HEK293 (cell line): Measurements from ENCODE around the gene ANKRD33B.
A peak's percentile ranks its signal among the peaks of the same experiment; 100 is the strongest.

Experiments
- GLI2 ChIP-seq: fragments of 450-650 bp; formaldehyde crosslinking; IDR thresholded peaks from 2 replicates; pipeline ENCODE4; 2017; ENCODE audit warnings: missing biosample characterization, missing genetic modification characterization, low read depth, borderline replicate concordance
- HIC1 ChIP-seq: fragments of 450-650 bp; formaldehyde crosslinking; IDR thresholded peaks from 2 replicates; pipeline ENCODE4 v1.5.1; 2016; ENCODE audit warnings: missing biosample characterization, missing genetic modification characterization
- ZNF133 ChIP-seq: fragments of 450-650 bp; formaldehyde crosslinking; IDR thresholded peaks from 2 replicates; pipeline ENCODE4 v1.5.1; 2016; ENCODE audit warnings: missing biosample characterization, missing genetic modification characterization
- ZNF2 ChIP-seq: fragments of 450-650 bp; formaldehyde crosslinking; IDR thresholded peaks from 2 replicates; pipeline ENCODE4 v1.5.1; 2016; ENCODE audit warnings: missing biosample characterization, missing genetic modification characterization
- ZNF292 ChIP-seq: fragments of 450-650 bp; formaldehyde crosslinking; IDR thresholded peaks from 2 replicates; pipeline ENCODE4 v1.5.1; 2016; ENCODE audit warnings: low read depth, missing biosample characterization, missing genetic modification characterization, borderline replicate concordance
- ZNF518A ChIP-seq: fragments of 450-650 bp; formaldehyde crosslinking; conservative IDR thresholded peaks from 2 replicates; pipeline ENCODE4 v1.5.1; 2016; ENCODE audit warnings: low read depth, missing biosample characterization, missing genetic modification characterization
- ZNF544 ChIP-seq: fragments of 450-650 bp; formaldehyde crosslinking; IDR thresholded peaks from 2 replicates; pipeline ENCODE4 v1.5.0; 2017; ENCODE audit warnings: missing biosample characterization, missing genetic modification characterization
- ZNF561 ChIP-seq: fragments of 450-650 bp; IDR thresholded peaks from 2 replicates; pipeline ENCODE4 v1.5.1; 2018; ENCODE audit warnings: missing biosample characterization, missing genetic modification characterization, borderline replicate concordance
- ZNF658 ChIP-seq: fragments of 450-650 bp; formaldehyde crosslinking; IDR thresholded peaks from 2 replicates; pipeline ENCODE4; 2016; ENCODE audit warnings: missing biosample characterization, missing genetic modification characterization
- ZNF76 ChIP-seq: fragments of 450-650 bp; formaldehyde crosslinking; IDR thresholded peaks from 2 replicates; pipeline ENCODE4; 2016; ENCODE audit warnings: low read depth, missing biosample characterization, missing genetic modification characterization, borderline replicate concordance
- ZNF791 ChIP-seq: fragments of 450-650 bp; formaldehyde crosslinking; IDR thresholded peaks from 2 replicates; pipeline ENCODE4 v1.5.1; 2016; ENCODE audit warnings: missing biosample characterization, missing genetic modification characterization
- ZSCAN16 ChIP-seq: fragments of 450-650 bp; formaldehyde crosslinking; IDR thresholded peaks from 2 replicates; pipeline ENCODE4 v1.5.1; 2016; ENCODE audit warnings: missing biosample characterization, missing genetic modification characterization
- TF ChIP-seq, protein P1 (sequence below): fragments of 450-650 bp; formaldehyde crosslinking; IDR thresholded peaks from 2 replicates; pipeline ENCODE4 v1.5.1; 2016; ENCODE audit warnings: missing biosample characterization, missing genetic modification characterization
- TF ChIP-seq, protein P2 (sequence below): fragments of 450-650 bp; formaldehyde crosslinking; IDR thresholded peaks from 2 replicates; pipeline ENCODE4 v1.5.1; 2016; ENCODE audit warnings: missing biosample characterization, missing genetic modification characterization
- TF ChIP-seq, protein P3 (sequence below): fragments of 450-650 bp; formaldehyde crosslinking; conservative IDR thresholded peaks from 2 replicates; pipeline ENCODE4 v1.5.1; 2016; ENCODE audit warnings: low read depth, missing biosample characterization, missing genetic modification characterization
- TF ChIP-seq, protein P4 (sequence below): fragments of 450-650 bp; formaldehyde crosslinking; IDR thresholded peaks from 2 replicates; pipeline ENCODE4 v1.5.1; 2016; ENCODE audit warnings: missing biosample characterization, missing genetic modification characterization
- TF ChIP-seq, protein P5 (sequence below): fragments of 450-650 bp; formaldehyde crosslinking; IDR thresholded peaks from 2 replicates; pipeline ENCODE4 v1.5.1; 2016; ENCODE audit warnings: missing biosample characterization, missing genetic modification characterization

The ANKRD33B gene

GRCh38 chr5:10601246-10602030 lies 37.6 kb downstream of the ANKRD33B start (continued):
- TF ChIP-seq ZNF518A (tag by site-specific recombination) (no peak; the same call in 1 of the 2 replicates), ZNF791 (tag by site-specific recombination) (no peak), ZNF292 (no peak), GLI2 (tag by site-specific recombination) (0 out of 2 replicates have a peak, but pooled peaks have one; percentile 78), ZNF544 (tag by site-specific recombination) (peak; percentile 100), ZNF658 (tag by site-specific recombination) (no peak), ZNF76 (tag by site-specific recombination) (peak; percentile 96), ZNF2 (peak; percentile 87; the same call in 1 of the 2 replicates), HIC1 (tag by site-specific recombination) (peak; percentile 89), ZSCAN16 (tag by site-specific recombination) (no peak), ZNF133 (tag by site-specific recombination) (no peak; the same call in 1 of the 2 replicates), ZNF561 (peak; percentile 100)
- TF ChIP-seq, protein P1, sequence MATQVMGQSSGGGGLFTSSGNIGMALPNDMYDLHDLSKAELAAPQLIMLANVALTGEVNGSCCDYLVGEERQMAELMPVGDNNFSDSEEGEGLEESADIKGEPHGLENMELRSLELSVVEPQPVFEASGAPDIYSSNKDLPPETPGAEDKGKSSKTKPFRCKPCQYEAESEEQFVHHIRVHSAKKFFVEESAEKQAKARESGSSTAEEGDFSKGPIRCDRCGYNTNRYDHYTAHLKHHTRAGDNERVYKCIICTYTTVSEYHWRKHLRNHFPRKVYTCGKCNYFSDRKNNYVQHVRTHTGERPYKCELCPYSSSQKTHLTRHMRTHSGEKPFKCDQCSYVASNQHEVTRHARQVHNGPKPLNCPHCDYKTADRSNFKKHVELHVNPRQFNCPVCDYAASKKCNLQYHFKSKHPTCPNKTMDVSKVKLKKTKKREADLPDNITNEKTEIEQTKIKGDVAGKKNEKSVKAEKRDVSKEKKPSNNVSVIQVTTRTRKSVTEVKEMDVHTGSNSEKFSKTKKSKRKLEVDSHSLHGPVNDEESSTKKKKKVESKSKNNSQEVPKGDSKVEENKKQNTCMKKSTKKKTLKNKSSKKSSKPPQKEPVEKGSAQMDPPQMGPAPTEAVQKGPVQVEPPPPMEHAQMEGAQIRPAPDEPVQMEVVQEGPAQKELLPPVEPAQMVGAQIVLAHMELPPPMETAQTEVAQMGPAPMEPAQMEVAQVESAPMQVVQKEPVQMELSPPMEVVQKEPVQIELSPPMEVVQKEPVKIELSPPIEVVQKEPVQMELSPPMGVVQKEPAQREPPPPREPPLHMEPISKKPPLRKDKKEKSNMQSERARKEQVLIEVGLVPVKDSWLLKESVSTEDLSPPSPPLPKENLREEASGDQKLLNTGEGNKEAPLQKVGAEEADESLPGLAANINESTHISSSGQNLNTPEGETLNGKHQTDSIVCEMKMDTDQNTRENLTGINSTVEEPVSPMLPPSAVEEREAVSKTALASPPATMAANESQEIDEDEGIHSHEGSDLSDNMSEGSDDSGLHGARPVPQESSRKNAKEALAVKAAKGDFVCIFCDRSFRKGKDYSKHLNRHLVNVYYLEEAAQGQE (tag by site-specific recombination): peak; percentile 18; the same call in 1 of the 2 replicates
- TF ChIP-seq, protein P2, sequence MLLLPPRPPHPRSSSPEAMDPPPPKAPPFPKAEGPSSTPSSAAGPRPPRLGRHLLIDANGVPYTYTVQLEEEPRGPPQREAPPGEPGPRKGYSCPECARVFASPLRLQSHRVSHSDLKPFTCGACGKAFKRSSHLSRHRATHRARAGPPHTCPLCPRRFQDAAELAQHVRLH (tag by site-specific recombination): peak; percentile 85
- TF ChIP-seq, protein P3, sequence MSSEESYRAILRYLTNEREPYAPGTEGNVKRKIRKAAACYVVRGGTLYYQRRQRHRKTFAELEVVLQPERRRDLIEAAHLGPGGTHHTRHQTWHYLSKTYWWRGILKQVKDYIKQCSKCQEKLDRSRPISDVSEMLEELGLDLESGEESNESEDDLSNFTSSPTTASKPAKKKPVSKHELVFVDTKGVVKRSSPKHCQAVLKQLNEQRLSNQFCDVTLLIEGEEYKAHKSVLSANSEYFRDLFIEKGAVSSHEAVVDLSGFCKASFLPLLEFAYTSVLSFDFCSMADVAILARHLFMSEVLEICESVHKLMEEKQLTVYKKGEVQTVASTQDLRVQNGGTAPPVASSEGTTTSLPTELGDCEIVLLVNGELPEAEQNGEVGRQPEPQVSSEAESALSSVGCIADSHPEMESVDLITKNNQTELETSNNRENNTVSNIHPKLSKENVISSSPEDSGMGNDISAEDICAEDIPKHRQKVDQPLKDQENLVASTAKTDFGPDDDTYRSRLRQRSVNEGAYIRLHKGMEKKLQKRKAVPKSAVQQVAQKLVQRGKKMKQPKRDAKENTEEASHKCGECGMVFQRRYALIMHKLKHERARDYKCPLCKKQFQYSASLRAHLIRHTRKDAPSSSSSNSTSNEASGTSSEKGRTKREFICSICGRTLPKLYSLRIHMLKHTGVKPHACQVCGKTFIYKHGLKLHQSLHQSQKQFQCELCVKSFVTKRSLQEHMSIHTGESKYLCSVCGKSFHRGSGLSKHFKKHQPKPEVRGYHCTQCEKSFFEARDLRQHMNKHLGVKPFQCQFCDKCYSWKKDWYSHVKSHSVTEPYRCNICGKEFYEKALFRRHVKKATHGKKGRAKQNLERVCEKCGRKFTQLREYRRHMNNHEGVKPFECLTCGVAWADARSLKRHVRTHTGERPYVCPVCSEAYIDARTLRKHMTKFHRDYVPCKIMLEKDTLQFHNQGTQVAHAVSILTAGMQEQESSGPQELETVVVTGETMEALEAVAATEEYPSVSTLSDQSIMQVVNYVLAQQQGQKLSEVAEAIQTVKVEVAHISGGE (tag by site-specific recombination): peak; percentile 41; the same call in 1 of the 2 replicates
- TF ChIP-seq, protein P4, sequence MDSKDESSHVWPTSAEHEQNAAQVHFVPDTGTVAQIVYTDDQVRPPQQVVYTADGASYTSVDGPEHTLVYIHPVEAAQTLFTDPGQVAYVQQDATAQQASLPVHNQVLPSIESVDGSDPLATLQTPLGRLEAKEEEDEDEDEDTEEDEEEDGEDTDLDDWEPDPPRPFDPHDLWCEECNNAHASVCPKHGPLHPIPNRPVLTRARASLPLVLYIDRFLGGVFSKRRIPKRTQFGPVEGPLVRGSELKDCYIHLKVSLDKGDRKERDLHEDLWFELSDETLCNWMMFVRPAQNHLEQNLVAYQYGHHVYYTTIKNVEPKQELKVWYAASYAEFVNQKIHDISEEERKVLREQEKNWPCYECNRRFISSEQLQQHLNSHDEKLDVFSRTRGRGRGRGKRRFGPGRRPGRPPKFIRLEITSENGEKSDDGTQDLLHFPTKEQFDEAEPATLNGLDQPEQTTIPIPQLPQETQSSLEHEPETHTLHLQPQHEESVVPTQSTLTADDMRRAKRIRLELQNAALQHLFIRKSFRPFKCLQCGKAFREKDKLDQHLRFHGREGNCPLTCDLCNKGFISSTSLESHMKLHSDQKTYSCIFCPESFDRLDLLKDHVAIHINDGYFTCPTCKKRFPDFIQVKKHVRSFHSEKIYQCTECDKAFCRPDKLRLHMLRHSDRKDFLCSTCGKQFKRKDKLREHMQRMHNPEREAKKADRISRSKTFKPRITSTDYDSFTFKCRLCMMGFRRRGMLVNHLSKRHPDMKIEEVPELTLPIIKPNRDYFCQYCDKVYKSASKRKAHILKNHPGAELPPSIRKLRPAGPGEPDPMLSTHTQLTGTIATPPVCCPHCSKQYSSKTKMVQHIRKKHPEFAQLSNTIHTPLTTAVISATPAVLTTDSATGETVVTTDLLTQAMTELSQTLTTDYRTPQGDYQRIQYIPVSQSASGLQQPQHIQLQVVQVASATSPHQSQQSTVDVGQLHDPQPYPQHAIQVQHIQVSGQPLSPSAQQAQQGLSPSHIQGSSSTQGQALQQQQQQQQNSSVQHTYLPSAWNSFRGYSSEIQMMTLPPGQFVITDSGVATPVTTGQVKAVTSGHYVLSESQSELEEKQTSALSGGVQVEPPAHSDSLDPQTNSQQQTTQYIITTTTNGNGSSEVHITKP (tag by site-specific recombination): peak; percentile 83
- TF ChIP-seq, protein P5, sequence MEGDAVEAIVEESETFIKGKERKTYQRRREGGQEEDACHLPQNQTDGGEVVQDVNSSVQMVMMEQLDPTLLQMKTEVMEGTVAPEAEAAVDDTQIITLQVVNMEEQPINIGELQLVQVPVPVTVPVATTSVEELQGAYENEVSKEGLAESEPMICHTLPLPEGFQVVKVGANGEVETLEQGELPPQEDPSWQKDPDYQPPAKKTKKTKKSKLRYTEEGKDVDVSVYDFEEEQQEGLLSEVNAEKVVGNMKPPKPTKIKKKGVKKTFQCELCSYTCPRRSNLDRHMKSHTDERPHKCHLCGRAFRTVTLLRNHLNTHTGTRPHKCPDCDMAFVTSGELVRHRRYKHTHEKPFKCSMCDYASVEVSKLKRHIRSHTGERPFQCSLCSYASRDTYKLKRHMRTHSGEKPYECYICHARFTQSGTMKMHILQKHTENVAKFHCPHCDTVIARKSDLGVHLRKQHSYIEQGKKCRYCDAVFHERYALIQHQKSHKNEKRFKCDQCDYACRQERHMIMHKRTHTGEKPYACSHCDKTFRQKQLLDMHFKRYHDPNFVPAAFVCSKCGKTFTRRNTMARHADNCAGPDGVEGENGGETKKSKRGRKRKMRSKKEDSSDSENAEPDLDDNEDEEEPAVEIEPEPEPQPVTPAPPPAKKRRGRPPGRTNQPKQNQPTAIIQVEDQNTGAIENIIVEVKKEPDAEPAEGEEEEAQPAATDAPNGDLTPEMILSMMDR (tag by site-specific recombination): no peak
